GM10248 (cell line): Measurements from ENCODE around the gene HAGHL.

Experiments
- CTCF ChIA-PET: fragments of 300-600 bp; sonication (Branson Sonifier 250); formaldehyde crosslinking; extraction: SDS; loops from one replicate; lab custom pipeline; 2021; ENCODE audit warnings: antibody characterized with exemption; lab: Yijun Ruan, JAX
- POLR2A ChIA-PET: fragments of 350-650 bp; sonication (Branson Sonifier 250); formaldehyde crosslinking; extraction: SDS; loops from one replicate; lab custom pipeline; 2020; ENCODE audit warnings: antibody characterized with exemption; lab: Yijun Ruan, JAX
- DNase-seq: peaks from one replicate; pipeline ENCODE4 v3.0.0; 2012; ENCODE audit errors: extremely low spot score
- CTCF ChIP-seq: IDR thresholded peaks from 2 replicates; pipeline ENCODE4 v1.5.1; 2012; ENCODE audit warnings: mild to moderate bottlenecking, low read depth; ENCODE audit errors: extremely low read depth, missing control alignments, control extremely low read depth

Gene HAGHL

GRCh38 chr16:760065-760464, 33.2 kb downstream of the HAGHL start:
- ChIA-PET CTCF (interaction anchor here (0.8 to 2.1 kb wide), 3 partner anchors 11 to 39 kb away, joined by 3 to 5 read pairs (median 4); partner anchors contain the start of gene ANTKMT), POLR2A (no interaction called here)
- no peak for TF ChIP-seq CTCF
- no peak for DNase-seq

- CTCF ChIA-PET: interaction anchor here (0.8 to 2.1 kb wide), 3 partner anchors 11 to 40 kb away, joined by 3 to 5 read pairs (median 4); partner anchors contain the start of gene ANTKMT
- DNase-seq: no peak
- no peak for TF ChIP-seq CTCF
- POLR2A ChIA-PET: interaction anchor here (0.6 kb wide), 1 partner anchor 13 kb away, joined by 13 read pairs; no protein-coding TSS in a partner anchor
These were observed 33.8 kb downstream of the HAGHL start, which contains the start of gene MSLN for GRCh38 chr16:760545-761343. Gene MSLN (plus strand): TSS chr16:760734. CDS start chr16:762681, 1,947 bp downstream.

- ChIA-PET POLR2A (no interaction called here), CTCF (interaction anchor here (2.1 kb wide), 1 partner anchor 12 kb away, joined by 5 read pairs; no protein-coding TSS in a partner anchor)
- no peak for DNase-seq
These were observed 35.0 kb downstream of the HAGHL start for GRCh38 chr16:761625-762513.

GRCh38 chr16:762595-763268, 35.8 kb downstream of the HAGHL start:
- CTCF ChIA-PET: no interaction called here
- no peak for DNase-seq
- no peak for TF ChIP-seq CTCF
- POLR2A ChIA-PET: no interaction called here

More at GRCh38 chr16:761625-762513, 35.0 kb downstream of the HAGHL start:
- TF ChIP-seq CTCF: no peak

- ChIA-PET CTCF (no interaction called here), POLR2A (no interaction called here)
- no peak for DNase-seq
- no peak for TF ChIP-seq CTCF
These were observed 36.7 kb downstream of the HAGHL start for GRCh38 chr16:763369-764183.
